H7 (cell line): ENCODE measurements around the gene HCRT. TPM values are rescaled to one million over a fixed set of nuclear protein-coding genes. Genes with fewer than 3 reads are reported as not detected.
"Not testable (repeated sequence)": the region's sequence is repeated elsewhere in the genome, so short reads cannot be mapped to it uniquely, and the experiment has no call there.

Experiments used
- DNase-seq: peaks from one replicate; pipeline ENCODE4 v3.0.0; 2012
- H3K27me3 ChIP-seq: 2 replicates; pipeline ENCODE4 v1.6.0; 2011; ENCODE audit warnings: mild to moderate bottlenecking, low read length; ENCODE audit not compliant: control insufficient read depth, insufficient read depth
- H3K36me3 ChIP-seq: replicated peaks from 2 replicates; pipeline ENCODE4 v1.5.1; 2011; ENCODE audit warnings: low read length; ENCODE audit not compliant: control insufficient read depth, insufficient read depth
- H3K4me3 ChIP-seq: 2 replicates; pipeline ENCODE4 v1.5.1; 2011; ENCODE audit warnings: low read depth, mild to moderate bottlenecking, control low read depth, low read length, moderate library complexity; ENCODE audit not compliant: insufficient read depth
- total RNA-seq: library from RNA; depleted of rRNA; stranded (reverse); fragments of >200 nt; shearing (Covaris generic); gene quantifications from 2 replicates; pipeline ENCODE4 v1.2.3, GENCODE V29; 2014; rRNA removed

Gene HCRT
- total RNA-seq, 1 experiment from 2014 or later, result not detected

DNA sequence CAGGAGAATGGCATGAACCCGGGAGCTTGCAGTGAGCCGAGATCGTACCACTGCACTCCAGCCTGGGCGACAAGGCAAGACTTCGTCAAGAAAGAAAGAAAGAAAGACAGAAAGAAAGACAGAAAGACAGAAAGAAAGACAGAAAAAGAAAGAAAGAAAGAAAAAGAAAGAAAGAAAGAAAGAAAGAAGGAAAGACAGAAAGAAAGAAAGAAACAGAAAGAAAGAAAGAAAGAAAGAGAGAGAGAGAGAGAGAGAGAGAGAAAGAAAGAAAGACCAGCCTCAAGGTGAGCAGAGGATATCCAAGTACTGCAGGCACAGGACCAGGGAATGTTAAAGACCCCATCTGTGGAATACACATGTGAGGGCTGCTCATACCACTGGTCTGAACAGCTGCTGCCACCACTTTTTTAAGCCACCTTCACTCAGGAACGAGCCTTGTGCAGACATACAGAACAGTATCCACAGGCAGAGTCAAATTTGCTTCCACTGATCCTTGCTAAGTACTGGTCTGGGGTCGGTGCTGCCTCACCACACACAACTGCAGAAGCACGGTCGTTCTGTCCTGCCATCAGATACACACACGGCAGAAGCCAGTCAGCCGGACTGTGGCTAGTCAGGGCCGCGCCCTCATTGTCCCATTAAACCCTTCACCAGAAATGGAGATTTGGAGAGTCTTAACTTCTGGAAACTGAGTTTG is 38.2 kb downstream of the HCRT start:
- Histone ChIP-seq H3K27me3 (no peaks in the 10 kb centered on the region), H3K4me3 (no peak overlapping the region), H3K36me3 (peaks cover 5% of the 10 kb centered on the region; the same call in 1 of the 2 replicates)
- no peak for DNase-seq

DNA sequence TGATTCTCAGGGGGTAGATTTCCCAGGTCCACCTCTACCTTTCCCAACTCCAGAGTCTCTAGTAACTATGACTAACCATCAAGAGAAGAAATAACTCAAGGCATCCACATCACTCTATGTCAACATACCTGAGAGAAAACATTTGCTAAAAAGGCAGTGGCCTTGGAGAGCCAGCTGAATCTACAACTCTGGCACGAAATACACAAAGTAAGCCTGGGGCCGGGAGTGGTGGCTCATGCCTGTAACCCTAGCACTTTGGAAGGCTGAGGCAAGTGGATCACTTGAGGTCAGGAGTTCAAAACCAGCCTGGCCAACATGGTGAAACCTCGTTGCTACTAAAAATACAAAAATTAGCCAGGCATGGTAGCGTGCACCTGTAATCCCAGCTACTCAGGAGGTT is 42.1 kb downstream of the HCRT start:
- H3K4me3 ChIP-seq, H3K27me3 ChIP-seq, H3K36me3 ChIP-seq, DNase-seq: not testable (repeated sequence)

DNA sequence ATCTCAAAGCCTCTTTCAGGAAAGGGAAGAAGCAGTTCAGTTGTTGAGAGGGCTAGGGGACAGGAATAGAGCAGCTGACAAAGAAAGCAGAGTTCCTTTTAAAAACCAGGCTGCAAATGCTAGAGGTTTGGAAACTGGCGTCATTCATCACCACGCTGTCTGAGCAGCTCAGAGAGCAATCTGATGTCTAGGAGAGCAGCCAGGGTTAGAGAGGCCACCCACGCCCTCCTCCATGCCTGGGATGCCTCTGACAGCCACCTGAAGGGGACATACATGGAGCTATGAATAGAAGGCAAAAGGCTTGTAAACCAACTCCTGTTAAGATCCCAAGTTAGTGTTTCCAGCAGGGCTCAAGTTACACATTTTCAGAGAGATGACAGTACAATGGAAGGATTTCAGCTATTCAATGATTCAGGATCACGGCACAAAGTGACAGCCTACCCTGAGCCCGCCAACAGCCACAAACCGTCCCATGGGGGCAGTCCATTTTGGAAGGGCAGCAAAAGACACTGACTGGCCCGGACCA is 42.8 kb downstream of the HCRT start:
- DNase-seq, result no peak
- Histone ChIP-seq H3K36me3 (peaks cover 5% of the 10 kb centered on the region; the same call in 1 of the 2 replicates), H3K4me3 (no peak overlapping the region), H3K27me3 (no peaks in the 10 kb centered on the region)

DNA sequence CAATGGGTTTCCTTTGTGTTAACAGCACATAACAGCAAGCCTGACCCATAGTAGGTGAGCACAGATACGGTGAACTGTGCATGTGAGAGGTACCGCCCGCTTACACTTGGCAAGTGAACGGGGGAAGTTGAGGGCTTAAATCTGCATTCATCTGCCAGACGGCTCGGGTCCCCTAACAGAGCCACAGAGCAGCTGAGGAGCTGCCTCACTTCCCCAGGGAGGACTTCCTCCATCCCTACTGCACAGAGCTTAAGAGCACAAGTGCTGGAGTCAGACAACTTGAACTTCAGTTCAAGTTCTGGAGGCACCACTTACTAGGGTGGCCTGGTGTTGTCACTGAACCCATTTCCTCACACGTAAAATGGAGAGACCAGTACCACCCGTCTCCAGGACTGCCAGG is 43.9 kb downstream of the HCRT start:
- Histone ChIP-seq H3K27me3 (no peaks in the 10 kb centered on the region), H3K4me3 (no peak overlapping the region)
- no peak for DNase-seq

DNA sequence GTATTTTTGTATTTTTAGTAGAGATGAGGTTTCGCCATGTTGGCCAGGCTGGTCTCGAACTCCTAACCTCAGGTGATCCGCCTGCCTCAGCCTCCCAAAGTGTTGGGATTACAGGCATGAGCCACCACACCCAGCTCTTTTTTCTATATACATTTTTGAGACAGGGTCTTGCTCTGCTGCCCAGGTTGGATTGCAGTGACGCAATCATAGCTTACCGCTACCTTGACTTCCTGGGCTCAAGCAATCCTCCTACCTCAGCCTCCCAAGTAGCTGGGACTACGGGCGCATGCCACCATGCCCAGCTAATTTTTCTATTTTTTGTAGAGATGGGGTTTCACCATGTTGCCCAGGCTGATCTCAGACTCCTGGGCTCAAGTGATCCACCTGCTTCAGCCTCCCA is 44.6 kb downstream of the HCRT start:
- not testable (repeated sequence) for DNase-seq, H3K27me3 ChIP-seq, H3K36me3 ChIP-seq, H3K4me3 ChIP-seq

More for the DNA sequence above, 43.9 kb downstream of the HCRT start:
- peaks cover 2% of the 10 kb centered on the region; the same call in 1 of the 2 replicates for H3K36me3 ChIP-seq

DNA sequence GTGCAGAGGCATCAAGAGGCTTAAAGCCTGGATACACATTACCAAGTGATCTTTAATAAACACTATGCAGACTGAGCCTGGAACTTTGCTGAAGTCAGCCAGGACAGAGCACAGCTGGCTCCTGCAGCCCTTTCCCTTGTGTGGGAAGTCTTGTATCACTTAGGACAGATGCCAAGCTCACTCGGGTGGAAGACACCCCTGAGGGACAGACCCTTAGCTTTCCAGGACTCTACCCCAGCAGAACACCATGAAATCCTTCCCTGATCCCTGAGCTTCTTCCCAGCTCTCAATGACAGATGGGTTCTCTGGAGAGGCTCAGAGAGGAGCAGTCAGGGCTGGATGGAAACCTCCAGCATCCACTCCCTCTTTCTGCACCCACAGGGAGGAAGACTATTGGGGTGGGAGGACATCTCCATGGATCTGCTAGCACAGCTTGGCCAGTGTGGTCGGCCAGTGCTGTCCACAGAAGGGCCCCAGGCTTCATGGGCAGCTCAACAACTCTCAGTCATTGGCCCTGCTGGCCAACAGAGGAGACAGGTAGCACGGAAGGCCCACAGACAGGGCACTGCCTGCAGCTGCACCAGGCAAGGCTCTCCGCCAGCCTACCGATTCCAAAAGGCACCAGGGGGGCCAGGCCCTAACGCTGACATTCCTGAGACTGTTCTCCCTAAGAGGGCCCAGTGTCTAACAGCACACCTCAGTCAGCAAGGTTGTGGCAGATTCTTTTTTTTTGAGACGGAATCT is 46.3 kb downstream of the HCRT start:
- no peaks in the 10 kb centered on the region for H3K27me3 ChIP-seq
- no peak overlapping the region for H3K4me3 ChIP-seq
- peaks cover 2% of the 10 kb centered on the region for H3K36me3 ChIP-seq
- DNase-seq, result no peak

DNA sequence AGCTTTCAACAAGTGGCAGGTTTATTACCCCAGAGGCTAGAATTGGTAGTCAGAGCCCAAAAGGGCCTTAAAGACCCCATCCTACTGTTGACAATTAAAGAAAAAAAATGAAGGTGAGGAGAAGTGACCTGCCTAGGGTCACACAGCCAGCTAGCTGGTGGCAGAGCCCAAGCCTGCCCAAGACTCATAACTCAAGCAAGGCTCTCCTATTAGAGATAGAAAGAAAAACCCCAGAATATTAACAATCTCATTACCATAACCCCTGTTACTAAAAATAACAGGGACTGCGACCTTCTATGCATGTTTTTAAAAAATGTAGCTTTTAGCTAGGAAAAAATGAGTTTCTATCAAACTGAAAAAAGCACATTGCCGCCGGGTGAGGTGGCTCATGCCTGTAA is 48.6 kb downstream of the HCRT start:
- H3K27me3 ChIP-seq, result no peaks in the 10 kb centered on the region
- DNase-seq, result no peak
- peaks cover 2% of the 10 kb centered on the region for H3K36me3 ChIP-seq

DNA sequence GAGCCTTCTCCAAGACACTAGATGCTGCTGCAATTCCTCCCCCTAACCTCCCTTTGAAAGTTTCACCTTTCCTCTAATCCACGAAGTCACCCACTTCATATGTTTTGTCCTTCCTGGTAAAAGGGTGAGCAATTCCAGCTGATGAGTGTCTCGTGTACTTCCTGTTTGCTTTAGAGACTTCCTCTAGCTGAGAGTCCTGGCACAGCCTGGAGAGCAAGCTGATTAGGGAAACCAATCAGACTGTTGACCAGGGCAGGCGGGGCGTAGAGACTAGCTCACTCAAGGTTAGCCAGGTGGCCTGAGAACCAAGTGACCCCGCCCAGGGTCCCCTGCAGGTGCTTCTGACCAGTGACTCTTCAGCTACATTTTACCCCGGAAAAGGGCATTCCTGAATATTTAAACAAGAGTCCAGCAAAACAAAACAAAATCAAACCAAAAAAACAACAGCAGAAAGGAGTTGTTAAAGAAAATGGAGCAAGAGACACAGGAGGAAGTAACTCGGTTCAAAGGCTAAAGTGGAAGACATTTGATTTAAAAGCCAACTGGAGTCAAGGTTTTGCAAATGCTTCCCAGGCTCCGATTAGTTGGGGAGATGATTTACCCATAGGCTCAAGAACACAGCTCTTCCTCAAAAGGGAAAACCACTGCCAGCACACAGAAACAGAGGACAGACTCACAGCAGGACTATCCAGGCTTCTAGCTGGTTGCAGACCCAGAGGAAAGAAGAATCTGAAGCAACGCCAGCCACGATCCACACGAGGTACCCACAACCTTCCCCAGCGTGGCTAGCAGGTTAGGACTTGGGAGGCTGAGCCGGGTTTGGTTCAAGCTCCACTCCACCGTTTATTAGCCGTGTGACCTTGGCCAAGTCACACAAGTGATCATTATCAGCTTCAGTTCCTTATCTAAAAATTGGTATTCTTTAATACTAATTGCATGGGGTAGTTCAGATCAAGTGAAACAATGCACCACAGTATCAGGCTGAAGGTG is 49.3 kb downstream of the HCRT start:
- no peak for DNase-seq
- H3K27me3 ChIP-seq, result no peaks in the 10 kb centered on the region
- H3K4me3 ChIP-seq, result no peak overlapping the region
- H3K36me3 ChIP-seq, result peaks cover 2% of the 10 kb centered on the region

More for the DNA sequence above, 48.6 kb downstream of the HCRT start:
- no peak overlapping the region for H3K4me3 ChIP-seq

DNA sequence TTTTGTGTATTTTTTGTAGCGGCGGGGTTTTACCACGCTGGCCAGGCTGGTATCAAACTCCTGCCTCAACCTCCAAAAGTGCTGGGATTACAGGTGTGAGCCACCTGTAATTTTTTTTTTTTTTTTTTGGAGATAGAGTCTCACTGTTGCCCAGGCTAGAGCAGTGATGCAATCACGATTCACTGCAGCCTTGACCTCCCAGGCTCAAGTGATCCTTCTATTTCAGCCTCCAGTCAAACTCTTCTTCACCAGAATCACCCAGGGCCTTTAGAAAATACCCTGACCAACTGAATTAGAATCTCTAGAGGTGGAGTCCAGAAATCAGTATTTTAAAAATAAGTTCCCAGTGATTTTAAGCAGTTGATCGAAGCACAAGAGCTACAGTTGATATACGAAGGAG is 50.1 kb downstream of the HCRT start:
- no peak overlapping the region for H3K4me3 ChIP-seq
- DNase-seq, result no peak
- H3K27me3 ChIP-seq, result no peaks in the 10 kb centered on the region
- peaks cover 2% of the 10 kb centered on the region for H3K36me3 ChIP-seq

Other genes with a start within 250 kb of the HCRT start
- gene CNP, start 218.7 kb downstream of the HCRT start, total RNA-seq, result 32.8 and 46.1 TPM in 2 replicates
- gene DNAJC7, start 168.0 kb downstream of the HCRT start, total RNA-seq, result 83.4 and 97.3 TPM in 2 replicates
- 31.4 and 35.0 TPM in 2 replicates for gene NKIRAS2, start 165.4 kb downstream of the HCRT start, total RNA-seq
- 1.0 and 1.1 TPM in 2 replicates for gene C17orf113, start 134.9 kb downstream of the HCRT start, total RNA-seq
- 2.7 and 3.8 TPM in 2 replicates for gene ZNF385C, start 87.0 kb downstream of the HCRT start, total RNA-seq
- 1.2 and 5.6 TPM in 2 replicates for gene DHX58, start 72.7 kb downstream of the HCRT start, total RNA-seq
- gene KAT2A, start 64.1 kb downstream of the HCRT start, total RNA-seq, result 24.8 and 26.0 TPM in 2 replicates
- 0.10 and 0.22 TPM in 2 replicates for gene HSPB9, start 62.6 kb downstream of the HCRT start, total RNA-seq
- 82.9 and 91.4 TPM in 2 replicates for gene RAB5C, start 30.5 kb downstream of the HCRT start, total RNA-seq
- gene KCNH4, start 4.3 kb downstream of the HCRT start, total RNA-seq, result 0.10 TPM in 1 of 2 replicates, not detected in the other
- gene GHDC, start 9.0 kb upstream of the HCRT start, total RNA-seq, result 11.5 and 24.3 TPM in 2 replicates
- gene STAT5B, start 90.9 kb upstream of the HCRT start, total RNA-seq, result 30.7 and 41.3 TPM in 2 replicates
- 9.4 and 13.2 TPM in 2 replicates for gene STAT5A, start 103.0 kb upstream of the HCRT start, total RNA-seq
- 54.6 and 101 TPM in 2 replicates for gene STAT3, start 203.0 kb upstream of the HCRT start, total RNA-seq
- 18.6 and 26.9 TPM in 2 replicates for gene CAVIN1, start 237.8 kb upstream of the HCRT start, total RNA-seq